ENCODE data around the gene SNAI3.
A peak's percentile ranks its signal among the peaks of the same experiment; 100 is the strongest.

Gene SNAI3

DNA sequence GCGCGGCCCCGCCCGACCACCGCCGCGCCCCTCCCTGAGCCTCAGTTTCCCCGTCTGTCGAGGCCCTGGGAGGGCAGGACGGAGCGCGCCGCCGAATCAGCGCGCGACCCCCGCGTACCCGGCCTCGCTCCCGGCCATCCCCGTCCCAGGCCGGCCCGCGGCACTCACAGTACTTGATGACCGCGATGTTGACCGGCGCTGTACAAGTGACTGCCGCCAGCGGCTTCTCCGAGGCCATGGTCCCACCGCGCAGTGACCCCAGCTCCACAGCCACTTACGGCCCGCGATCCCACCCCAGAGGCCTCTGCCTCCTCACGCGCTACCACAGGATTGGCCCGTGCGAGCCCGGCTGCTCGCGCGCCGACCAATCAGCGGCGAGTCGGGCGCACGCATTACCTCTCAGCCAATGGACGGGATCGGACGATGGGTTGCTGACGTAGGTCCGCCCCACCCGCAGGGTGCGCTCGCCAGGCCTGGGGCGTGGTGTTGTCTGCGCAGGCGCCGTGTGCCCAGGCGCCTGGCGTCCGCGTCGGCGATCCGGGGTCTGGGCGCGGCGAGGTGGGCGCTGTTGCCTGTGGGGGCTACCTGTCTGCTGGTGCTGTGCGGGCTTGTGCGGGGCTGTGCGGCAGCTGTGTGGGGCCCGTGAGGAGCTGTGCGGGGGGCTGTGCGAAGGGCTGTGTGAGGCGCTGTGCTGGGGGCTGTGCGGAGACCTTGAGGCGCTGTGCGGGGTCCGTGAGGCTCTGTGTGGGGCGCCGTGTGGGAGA, 23.3 kb downstream of the SNAI3 start, which contains the start of gene MVD (continued):
- TF ChIP-seq, protein P1, sequence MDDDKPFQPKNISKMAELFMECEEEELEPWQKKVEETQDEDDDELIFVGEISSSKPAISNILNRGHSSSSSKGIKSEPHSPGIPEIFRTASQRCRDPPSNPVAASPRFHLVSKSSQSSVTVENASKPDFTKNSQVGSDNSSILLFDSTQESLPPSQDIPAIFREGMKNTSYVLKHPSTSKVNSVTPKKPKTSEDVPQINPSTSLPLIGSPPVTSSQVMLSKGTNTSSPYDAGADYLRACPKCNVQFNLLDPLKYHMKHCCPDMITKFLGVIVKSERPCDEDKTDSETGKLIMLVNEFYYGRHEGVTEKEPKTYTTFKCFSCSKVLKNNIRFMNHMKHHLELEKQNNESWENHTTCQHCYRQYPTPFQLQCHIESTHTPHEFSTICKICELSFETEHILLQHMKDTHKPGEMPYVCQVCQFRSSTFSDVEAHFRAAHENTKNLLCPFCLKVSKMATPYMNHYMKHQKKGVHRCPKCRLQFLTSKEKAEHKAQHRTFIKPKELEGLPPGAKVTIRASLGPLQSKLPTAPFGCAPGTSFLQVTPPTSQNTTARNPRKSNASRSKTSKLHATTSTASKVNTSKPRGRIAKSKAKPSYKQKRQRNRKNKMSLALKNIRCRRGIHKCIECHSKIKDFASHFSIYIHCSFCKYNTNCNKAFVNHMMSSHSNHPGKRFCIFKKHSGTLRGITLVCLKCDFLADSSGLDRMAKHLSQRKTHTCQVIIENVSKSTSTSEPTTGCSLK (tag by site-specific recombination; IDR thresholded peaks at IDR 0.05): no peak
- TF ChIP-seq ZSCAN16 (tag by site-specific recombination; IDR thresholded peaks at IDR 0.05) (peak; percentile 23; the same call in 1 of the 2 replicates), ZFHX2 (tag by site-specific recombination; conservative IDR thresholded peaks at IDR 0.05) (peak; percentile 65; the same call in 1 of the 2 replicates), ZNF623 (tag by site-specific recombination; IDR thresholded peaks at IDR 0.05) (no peak), ZNF23 (tag by site-specific recombination; IDR thresholded peaks at IDR 0.05; ENCODE audit: borderline replicate concordance) (no peak), ZNF169 (tag by site-specific recombination; IDR thresholded peaks at IDR 0.05) (no peak), EGR2 (tag by site-specific recombination; IDR thresholded peaks at IDR 0.05; ENCODE audit: low read depth) (peak; percentile 65), ZNF558 (tag by site-specific recombination; IDR thresholded peaks at IDR 0.05) (no peak), ZNF664 (tag by site-specific recombination; IDR thresholded peaks at IDR 0.05) (no peak), ZBTB17 (tag by site-specific recombination; IDR thresholded peaks at IDR 0.05) (peak; percentile 43), ZNF426 (tag by site-specific recombination; IDR thresholded peaks at IDR 0.05) (no peak), ZNF776 (tag by site-specific recombination; IDR thresholded peaks at IDR 0.05; ENCODE audit: borderline replicate concordance) (no peak), ZNF324 (tag by site-specific recombination; IDR thresholded peaks at IDR 0.05) (no peak), ZIC2 (tag by site-specific recombination; IDR thresholded peaks at IDR 0.05) (peak; percentile 82), TCF7L2 (IDR thresholded peaks at IDR 0.05; ENCODE audit: borderline replicate concordance, low read depth, low read length) (no peak), WT1 (tag by site-specific recombination; IDR thresholded peaks at IDR 0.05) (no peak), BCL11B (tag by site-specific recombination; IDR thresholded peaks at IDR 0.05; ENCODE audit: low read depth) (no peak; the same call in 1 of the 2 replicates)
- TF ChIP-seq, protein P2, sequence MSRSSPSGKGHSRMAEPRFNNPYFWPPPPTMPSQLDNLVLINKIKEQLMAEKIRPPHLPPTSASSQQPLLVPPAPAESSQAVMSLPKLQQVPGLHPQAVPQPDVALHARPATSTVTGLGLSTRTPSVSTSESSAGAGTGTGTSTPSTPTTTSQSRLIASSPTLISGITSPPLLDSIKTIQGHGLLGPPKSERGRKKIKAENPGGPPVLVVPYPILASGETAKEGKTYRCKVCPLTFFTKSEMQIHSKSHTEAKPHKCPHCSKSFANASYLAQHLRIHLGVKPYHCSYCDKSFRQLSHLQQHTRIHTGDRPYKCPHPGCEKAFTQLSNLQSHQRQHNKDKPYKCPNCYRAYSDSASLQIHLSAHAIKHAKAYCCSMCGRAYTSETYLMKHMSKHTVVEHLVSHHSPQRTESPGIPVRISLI (tag by site-specific recombination; IDR thresholded peaks at IDR 0.05): no peak
- TF ChIP-seq, protein P3, sequence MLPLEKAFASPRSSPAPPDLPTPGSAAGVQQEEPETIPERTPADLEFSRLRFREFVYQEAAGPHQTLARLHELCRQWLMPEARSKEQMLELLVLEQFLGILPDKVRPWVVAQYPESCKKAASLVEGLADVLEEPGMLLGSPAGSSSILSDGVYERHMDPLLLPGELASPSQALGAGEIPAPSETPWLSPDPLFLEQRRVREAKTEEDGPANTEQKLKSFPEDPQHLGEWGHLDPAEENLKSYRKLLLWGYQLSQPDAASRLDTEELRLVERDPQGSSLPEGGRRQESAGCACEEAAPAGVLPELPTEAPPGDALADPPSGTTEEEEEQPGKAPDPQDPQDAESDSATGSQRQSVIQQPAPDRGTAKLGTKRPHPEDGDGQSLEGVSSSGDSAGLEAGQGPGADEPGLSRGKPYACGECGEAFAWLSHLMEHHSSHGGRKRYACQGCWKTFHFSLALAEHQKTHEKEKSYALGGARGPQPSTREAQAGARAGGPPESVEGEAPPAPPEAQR (tag by site-specific recombination; IDR thresholded peaks at IDR 0.05): no peak
- TF ChIP-seq, protein P4, sequence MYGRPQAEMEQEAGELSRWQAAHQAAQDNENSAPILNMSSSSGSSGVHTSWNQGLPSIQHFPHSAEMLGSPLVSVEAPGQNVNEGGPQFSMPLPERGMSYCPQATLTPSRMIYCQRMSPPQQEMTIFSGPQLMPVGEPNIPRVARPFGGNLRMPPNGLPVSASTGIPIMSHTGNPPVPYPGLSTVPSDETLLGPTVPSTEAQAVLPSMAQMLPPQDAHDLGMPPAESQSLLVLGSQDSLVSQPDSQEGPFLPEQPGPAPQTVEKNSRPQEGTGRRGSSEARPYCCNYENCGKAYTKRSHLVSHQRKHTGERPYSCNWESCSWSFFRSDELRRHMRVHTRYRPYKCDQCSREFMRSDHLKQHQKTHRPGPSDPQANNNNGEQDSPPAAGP (tag by site-specific recombination; IDR thresholded peaks at IDR 0.05): no peak
- TF ChIP-seq, protein P5, sequence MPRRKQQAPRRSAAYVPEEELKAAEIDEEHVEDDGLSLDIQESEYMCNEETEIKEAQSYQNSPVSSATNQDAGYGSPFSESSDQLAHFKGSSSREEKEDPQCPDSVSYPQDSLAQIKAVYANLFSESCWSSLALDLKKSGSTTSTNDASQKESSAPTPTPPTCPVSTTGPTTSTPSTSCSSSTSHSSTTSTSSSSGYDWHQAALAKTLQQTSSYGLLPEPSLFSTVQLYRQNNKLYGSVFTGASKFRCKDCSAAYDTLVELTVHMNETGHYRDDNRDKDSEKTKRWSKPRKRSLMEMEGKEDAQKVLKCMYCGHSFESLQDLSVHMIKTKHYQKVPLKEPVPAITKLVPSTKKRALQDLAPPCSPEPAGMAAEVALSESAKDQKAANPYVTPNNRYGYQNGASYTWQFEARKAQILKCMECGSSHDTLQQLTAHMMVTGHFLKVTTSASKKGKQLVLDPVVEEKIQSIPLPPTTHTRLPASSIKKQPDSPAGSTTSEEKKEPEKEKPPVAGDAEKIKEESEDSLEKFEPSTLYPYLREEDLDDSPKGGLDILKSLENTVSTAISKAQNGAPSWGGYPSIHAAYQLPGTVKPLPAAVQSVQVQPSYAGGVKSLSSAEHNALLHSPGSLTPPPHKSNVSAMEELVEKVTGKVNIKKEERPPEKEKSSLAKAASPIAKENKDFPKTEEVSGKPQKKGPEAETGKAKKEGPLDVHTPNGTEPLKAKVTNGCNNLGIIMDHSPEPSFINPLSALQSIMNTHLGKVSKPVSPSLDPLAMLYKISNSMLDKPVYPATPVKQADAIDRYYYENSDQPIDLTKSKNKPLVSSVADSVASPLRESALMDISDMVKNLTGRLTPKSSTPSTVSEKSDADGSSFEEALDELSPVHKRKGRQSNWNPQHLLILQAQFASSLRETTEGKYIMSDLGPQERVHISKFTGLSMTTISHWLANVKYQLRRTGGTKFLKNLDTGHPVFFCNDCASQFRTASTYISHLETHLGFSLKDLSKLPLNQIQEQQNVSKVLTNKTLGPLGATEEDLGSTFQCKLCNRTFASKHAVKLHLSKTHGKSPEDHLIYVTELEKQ (tag by site-specific recombination; IDR thresholded peaks at IDR 0.05; ENCODE audit: borderline replicate concordance): no peak
- TF ChIP-seq, protein P6, sequence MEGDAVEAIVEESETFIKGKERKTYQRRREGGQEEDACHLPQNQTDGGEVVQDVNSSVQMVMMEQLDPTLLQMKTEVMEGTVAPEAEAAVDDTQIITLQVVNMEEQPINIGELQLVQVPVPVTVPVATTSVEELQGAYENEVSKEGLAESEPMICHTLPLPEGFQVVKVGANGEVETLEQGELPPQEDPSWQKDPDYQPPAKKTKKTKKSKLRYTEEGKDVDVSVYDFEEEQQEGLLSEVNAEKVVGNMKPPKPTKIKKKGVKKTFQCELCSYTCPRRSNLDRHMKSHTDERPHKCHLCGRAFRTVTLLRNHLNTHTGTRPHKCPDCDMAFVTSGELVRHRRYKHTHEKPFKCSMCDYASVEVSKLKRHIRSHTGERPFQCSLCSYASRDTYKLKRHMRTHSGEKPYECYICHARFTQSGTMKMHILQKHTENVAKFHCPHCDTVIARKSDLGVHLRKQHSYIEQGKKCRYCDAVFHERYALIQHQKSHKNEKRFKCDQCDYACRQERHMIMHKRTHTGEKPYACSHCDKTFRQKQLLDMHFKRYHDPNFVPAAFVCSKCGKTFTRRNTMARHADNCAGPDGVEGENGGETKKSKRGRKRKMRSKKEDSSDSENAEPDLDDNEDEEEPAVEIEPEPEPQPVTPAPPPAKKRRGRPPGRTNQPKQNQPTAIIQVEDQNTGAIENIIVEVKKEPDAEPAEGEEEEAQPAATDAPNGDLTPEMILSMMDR (tag by site-specific recombination; IDR thresholded peaks at IDR 0.05): peak; percentile 95
- TF ChIP-seq, protein P7, sequence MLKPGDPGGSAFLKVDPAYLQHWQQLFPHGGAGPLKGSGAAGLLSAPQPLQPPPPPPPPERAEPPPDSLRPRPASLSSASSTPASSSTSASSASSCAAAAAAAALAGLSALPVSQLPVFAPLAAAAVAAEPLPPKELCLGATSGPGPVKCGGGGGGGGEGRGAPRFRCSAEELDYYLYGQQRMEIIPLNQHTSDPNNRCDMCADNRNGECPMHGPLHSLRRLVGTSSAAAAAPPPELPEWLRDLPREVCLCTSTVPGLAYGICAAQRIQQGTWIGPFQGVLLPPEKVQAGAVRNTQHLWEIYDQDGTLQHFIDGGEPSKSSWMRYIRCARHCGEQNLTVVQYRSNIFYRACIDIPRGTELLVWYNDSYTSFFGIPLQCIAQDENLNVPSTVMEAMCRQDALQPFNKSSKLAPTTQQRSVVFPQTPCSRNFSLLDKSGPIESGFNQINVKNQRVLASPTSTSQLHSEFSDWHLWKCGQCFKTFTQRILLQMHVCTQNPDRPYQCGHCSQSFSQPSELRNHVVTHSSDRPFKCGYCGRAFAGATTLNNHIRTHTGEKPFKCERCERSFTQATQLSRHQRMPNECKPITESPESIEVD (tag by site-specific recombination; IDR thresholded peaks at IDR 0.05): no peak
